ENCODE results near the gene TGM2.

The TGM2 gene

GRCh38 chr20:38199501-38200390 is 34.7 kb upstream of the TGM2 start:
- H3K4me3 ChIP-seq (ENCODE audit: low read depth, low read length): no peak overlapping the region

- H3K4me3 ChIP-seq (ENCODE audit: low read depth, low read length): no peak overlapping the region
These were observed 33.3 kb upstream of the TGM2 start for GRCh38 chr20:38198238-38198861.

- no peak overlapping the region for H3K4me3 ChIP-seq (ENCODE audit: low read depth, low read length)
These were observed 32.5 kb upstream of the TGM2 start for GRCh38 chr20:38197619-38198018.

- no peak overlapping the region for H3K4me3 ChIP-seq (ENCODE audit: low read depth, low read length)
These were observed 32.1 kb upstream of the TGM2 start for GRCh38 chr20:38197217-38197616.

- H3K4me3 ChIP-seq (ENCODE audit: low read depth, low read length): no peak overlapping the region
These were observed 31.5 kb upstream of the TGM2 start for GRCh38 chr20:38196592-38196991.

- H3K4me3 ChIP-seq (ENCODE audit: low read depth, low read length): no peak overlapping the region
These were observed 31.0 kb upstream of the TGM2 start for GRCh38 chr20:38196076-38196475.

GRCh38 chr20:38195521-38195920 is 30.5 kb upstream of the TGM2 start:
- no peak overlapping the region for H3K4me3 ChIP-seq (ENCODE audit: low read depth, low read length)

GRCh38 chr20:38194971-38195504 is 30.0 kb upstream of the TGM2 start:
- no peak overlapping the region for H3K4me3 ChIP-seq (ENCODE audit: low read depth, low read length)

GRCh38 chr20:38193586-38194105 is 28.6 kb upstream of the TGM2 start:
- no peak overlapping the region for H3K4me3 ChIP-seq (ENCODE audit: low read depth, low read length)

GRCh38 chr20:38192323-38192885 is 27.3 kb upstream of the TGM2 start:
- no peak overlapping the region for H3K4me3 ChIP-seq (ENCODE audit: low read depth, low read length)

GRCh38 chr20:38191654-38192053 is 26.6 kb upstream of the TGM2 start:
- no peak overlapping the region for H3K4me3 ChIP-seq (ENCODE audit: low read depth, low read length)

- no peak overlapping the region for H3K4me3 ChIP-seq (ENCODE audit: low read depth, low read length)
These were observed 25.9 kb upstream of the TGM2 start for GRCh38 chr20:38190936-38191371.

- H3K4me3 ChIP-seq (ENCODE audit: low read depth, low read length): no peak overlapping the region
These were observed 25.1 kb upstream of the TGM2 start for GRCh38 chr20:38190166-38190565.

- no peak overlapping the region for H3K4me3 ChIP-seq (ENCODE audit: low read depth, low read length)
These were observed 22.4 kb upstream of the TGM2 start for GRCh38 chr20:38187517-38187916.

- H3K4me3 ChIP-seq (ENCODE audit: low read depth, low read length): no peak overlapping the region
These were observed 21.7 kb upstream of the TGM2 start for GRCh38 chr20:38186788-38187221.

- H3K4me3 ChIP-seq (ENCODE audit: low read depth, low read length): no peak overlapping the region
These were observed 19.0 kb upstream of the TGM2 start for GRCh38 chr20:38184101-38184500.

GRCh38 chr20:38181971-38182370 is 16.9 kb upstream of the TGM2 start:
- H3K4me3 ChIP-seq (ENCODE audit: low read depth, low read length): no peak overlapping the region

GRCh38 chr20:38181207-38181801 is 16.2 kb upstream of the TGM2 start:
- no peak overlapping the region for H3K4me3 ChIP-seq (ENCODE audit: low read depth, low read length)

- H3K4me3 ChIP-seq (ENCODE audit: low read depth, low read length): no peak overlapping the region
These were observed 15.7 kb upstream of the TGM2 start for GRCh38 chr20:38180781-38181180.

GRCh38 chr20:38179846-38180245 is 14.8 kb upstream of the TGM2 start:
- no peak overlapping the region for H3K4me3 ChIP-seq (ENCODE audit: low read depth, low read length)

- no peak overlapping the region for H3K4me3 ChIP-seq (ENCODE audit: low read depth, low read length)
These were observed 13.5 kb upstream of the TGM2 start for GRCh38 chr20:38178581-38178980.
